Glutamatergic neuron (in vitro differentiated cells): ENCODE measurements around the gene EOGT. TPM values are rescaled to one million over a fixed set of nuclear protein-coding genes. Genes with fewer than 3 reads are reported as not detected.

Experiments
- DNase-seq: peaks from one replicate; pipeline ENCODE4 v3.0.0; 2022
- H3K27ac Mint-ChIP-seq: one replicate; pipeline ENCODE4 v1.8.0; 2020; ENCODE audit warnings: mild to moderate bottlenecking, mixed read lengths, inconsistent platforms; ENCODE audit not compliant: unreplicated experiment
- H3K27me3 Mint-ChIP-seq: one replicate; pipeline ENCODE4 v1.8.0; 2020; ENCODE audit warnings: mild to moderate bottlenecking, moderate library complexity, mixed read lengths, inconsistent platforms; ENCODE audit not compliant: unreplicated experiment
- H3K36me3 Mint-ChIP-seq: one replicate; pipeline ENCODE4 v1.8.0; 2020; ENCODE audit warnings: mild to moderate bottlenecking, mixed read lengths, inconsistent platforms; ENCODE audit not compliant: unreplicated experiment
- H3K4me1 Mint-ChIP-seq: one replicate; pipeline ENCODE4 v1.8.0; 2020; ENCODE audit warnings: mild to moderate bottlenecking, low read depth, mixed read lengths, inconsistent platforms; ENCODE audit not compliant: unreplicated experiment
- H3K4me3 Mint-ChIP-seq: one replicate; pipeline ENCODE4 v1.8.0; 2020; ENCODE audit warnings: mild to moderate bottlenecking, mixed read lengths, inconsistent platforms; ENCODE audit not compliant: unreplicated experiment
- H3K9me3 Mint-ChIP-seq: one replicate; pipeline ENCODE4 v1.8.0; 2020; ENCODE audit warnings: mild to moderate bottlenecking, moderate library complexity, mixed read lengths, inconsistent platforms; ENCODE audit not compliant: unreplicated experiment
- CTCF ChIP-seq: fragments of 200-600 bp; sonication (generic); IDR thresholded peaks from one replicate; pipeline ENCODE4 v1.5.0; 2021; ENCODE audit not compliant: partially characterized antibody, unreplicated experiment
- total RNA-seq: library from RNA; stranded (reverse); fragmentation: NEBNext Ultra II Directional; extraction: Animal tissue kit (Norgen Biotek cat#: 25700); gene quantifications from one replicate; pipeline ENCODE4 v1.2.1, GENCODE V29; 2021; ENCODE audit not compliant: unreplicated experiment

The EOGT gene
- total RNA-seq, 1 donor from 2014 or later, result 17.2 TPM

- DNase-seq, result no peak
- Mint-ChIP-seq H3K4me1 (peaks cover 9% of the 10 kb centered on the region), H3K27ac (no peak overlapping the region), H3K4me3 (no peak overlapping the region), H3K9me3 (no peaks in the 10 kb centered on the region), H3K36me3 (no peaks in the 10 kb centered on the region), H3K27me3 (peaks cover 2% of the 10 kb centered on the region)
- no peak for TF ChIP-seq CTCF
These were observed 49.6 kb downstream of the EOGT start for GRCh38 chr3:68963891-68964290.

DNA sequence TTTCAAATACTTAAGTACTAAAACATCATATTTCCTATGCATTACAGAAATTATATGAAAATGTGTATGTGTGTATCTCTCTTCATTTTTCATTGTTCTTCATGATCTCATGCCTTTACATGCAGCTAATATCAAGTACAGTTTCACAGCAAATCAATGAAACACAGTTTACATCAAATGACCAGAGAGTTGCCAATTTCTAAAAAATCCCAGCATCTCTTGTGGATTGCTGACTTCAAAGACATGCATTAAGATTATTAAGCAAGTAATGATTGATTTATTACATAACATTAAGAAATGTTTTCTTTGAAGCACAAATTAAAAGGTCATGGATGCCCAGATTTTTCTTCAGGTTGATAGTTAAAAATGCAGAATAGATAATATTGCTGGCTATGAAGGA is 50.1 kb downstream of the EOGT start:
- Mint-ChIP-seq H3K9me3 (no peaks in the 10 kb centered on the region), H3K4me1 (peaks cover 6% of the 10 kb centered on the region), H3K4me3 (no peak overlapping the region), H3K27me3 (peaks cover 2% of the 10 kb centered on the region), H3K27ac (no peak overlapping the region), H3K36me3 (no peaks in the 10 kb centered on the region)
- no peak for DNase-seq
- no peak for TF ChIP-seq CTCF

GRCh38 chr3:68958932-68959331 is 54.6 kb downstream of the EOGT start:
- no peak overlapping the region for H3K27ac Mint-ChIP-seq
- no peaks in the 10 kb centered on the region for H3K9me3 Mint-ChIP-seq
- no peak for DNase-seq
- no peak overlapping the region for H3K4me3 Mint-ChIP-seq
- peaks cover 2% of the 10 kb centered on the region for H3K27me3 Mint-ChIP-seq
- no peak for TF ChIP-seq CTCF
- no peaks in the 10 kb centered on the region for H3K36me3 Mint-ChIP-seq
- no peaks in the 10 kb centered on the region for H3K4me1 Mint-ChIP-seq

GRCh38 chr3:68957895-68958294 is 55.6 kb downstream of the EOGT start:
- Mint-ChIP-seq H3K36me3 (no peaks in the 10 kb centered on the region), H3K4me3 (no peak overlapping the region), H3K9me3 (no peaks in the 10 kb centered on the region), H3K27me3 (no peaks in the 10 kb centered on the region), H3K4me1 (no peaks in the 10 kb centered on the region), H3K27ac (no peak overlapping the region)
- TF ChIP-seq CTCF, result no peak
- no peak for DNase-seq

DNA sequence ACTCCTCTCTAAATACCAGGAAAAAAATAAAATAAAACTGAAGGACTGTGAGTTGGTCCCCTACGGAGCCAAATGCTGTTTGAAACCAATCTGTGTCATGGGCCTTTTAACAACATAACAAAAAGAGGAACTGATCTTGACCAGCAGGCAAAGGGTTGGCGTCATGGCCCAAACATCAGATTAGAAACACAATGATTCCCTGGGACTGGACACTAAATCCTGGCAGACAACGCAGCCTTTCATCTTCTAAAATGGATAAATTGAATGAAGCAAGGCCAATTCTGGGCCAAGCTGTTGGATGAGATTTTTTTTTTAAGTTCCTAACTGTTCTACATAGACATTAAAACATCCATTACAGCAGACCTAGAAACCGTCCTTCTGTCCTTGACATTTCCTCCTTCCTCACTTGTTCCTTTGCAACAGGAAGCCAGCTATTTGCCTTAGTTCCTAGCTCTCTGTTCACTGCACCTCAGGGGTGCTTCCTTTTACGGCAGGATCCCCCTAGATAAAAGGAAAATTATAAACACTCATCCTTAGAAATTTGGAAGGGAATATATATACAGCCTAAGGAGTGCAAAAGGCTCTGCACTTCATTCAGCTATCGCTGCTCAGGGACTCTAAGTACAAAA is 59.6 kb downstream of the EOGT start:
- no peak overlapping the region for H3K27ac Mint-ChIP-seq
- H3K9me3 Mint-ChIP-seq, result no peaks in the 10 kb centered on the region
- no peaks in the 10 kb centered on the region for H3K4me1 Mint-ChIP-seq
- no peaks in the 10 kb centered on the region for H3K27me3 Mint-ChIP-seq
- H3K36me3 Mint-ChIP-seq, result no peaks in the 10 kb centered on the region
- no peak overlapping the region for H3K4me3 Mint-ChIP-seq
- no peak for TF ChIP-seq CTCF
- DNase-seq, result no peak
